Inferior parietal cortex (tissue), 1 donor: ENCODE results near the gene FBXO45.
"Not testable (repeated sequence)": the region's sequence is repeated elsewhere in the genome, so short reads cannot be mapped to it uniquely, and the experiment has no call there.

Experiments used
- DNase-seq: peaks from one replicate; pipeline ENCODE4 v3.0.0-alpha.2; 2016; ENCODE audit errors: extremely low spot score

The FBXO45 gene

GRCh38 chr3:196568246-196569002 is at the start of gene FBXO45, which contains the start of gene WDR53:
Gene FBXO45, plus strand, starts transcription at chr3:196568660. Its CDS starts 325 bp downstream, at chr3:196568985.
Gene WDR53, minus strand, starts transcription at chr3:196568554. Its CDS starts 7,079 bp downstream, at chr3:196561475.
- DNase-seq: peak; percentile 97

DNA sequence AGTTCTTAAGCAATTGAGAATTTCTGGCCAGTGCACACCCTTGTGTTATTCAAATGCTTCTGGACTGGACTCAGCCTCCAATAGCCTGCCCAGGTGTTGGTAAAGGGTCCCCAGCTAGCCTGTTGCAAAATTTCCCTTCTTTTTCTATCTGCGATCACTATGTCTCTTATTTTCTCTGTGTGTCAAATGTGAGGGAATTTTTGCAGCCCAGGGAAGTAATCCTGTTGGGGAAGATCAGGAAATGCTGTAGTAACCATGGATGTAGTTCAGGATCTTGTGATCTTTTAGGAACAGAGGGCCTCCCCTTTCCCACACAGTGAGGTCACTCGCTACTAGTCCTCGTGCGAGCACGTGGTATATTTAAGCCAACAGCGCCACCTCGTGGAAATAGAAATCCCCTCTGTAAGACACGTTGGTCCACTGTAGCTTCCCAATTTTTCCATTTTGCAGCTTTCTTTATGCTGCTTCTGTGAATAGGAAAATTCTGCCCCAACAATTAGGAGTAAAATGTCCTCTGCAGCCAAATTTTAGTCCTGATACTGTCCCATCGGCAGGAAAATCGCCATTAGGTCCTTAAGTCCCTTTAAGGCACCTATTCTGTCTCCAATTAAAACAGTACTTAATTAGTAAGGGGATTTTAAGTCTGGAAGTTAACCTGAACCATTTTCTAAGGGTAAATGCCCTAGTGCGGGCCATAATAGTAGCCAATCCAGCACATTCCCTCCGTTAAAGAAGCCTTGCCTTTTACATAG is 49.3 kb upstream of the FBXO45 start:
- peak; percentile 62 for DNase-seq

GRCh38 chr3:196519718-196520082 is 48.8 kb upstream of the FBXO45 start:
- DNase-seq: no peak

- DNase-seq: not testable (repeated sequence)
Measured at GRCh38 chr3:196521291-196521690, 47.2 kb upstream of the FBXO45 start.

DNA sequence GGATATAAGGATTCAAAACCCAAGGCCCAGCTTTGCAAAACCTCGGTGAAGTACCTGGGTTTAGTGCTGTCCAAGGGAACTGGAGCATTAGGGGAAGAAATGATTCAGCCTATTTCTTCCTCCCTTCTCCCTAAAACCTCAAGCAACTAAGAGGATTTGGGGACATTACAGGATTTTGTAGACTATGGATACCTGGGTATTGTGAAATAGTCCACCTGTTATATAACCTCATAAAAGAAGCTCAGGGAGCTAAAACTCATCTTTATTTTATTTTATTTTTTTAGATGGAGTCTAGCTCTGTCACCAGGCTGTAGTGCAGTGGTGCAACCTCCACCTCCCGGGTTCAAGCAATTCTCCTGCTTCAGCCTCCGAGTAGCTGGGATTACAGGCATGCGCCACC is 44.6 kb upstream of the FBXO45 start:
- DNase-seq: no peak

DNA sequence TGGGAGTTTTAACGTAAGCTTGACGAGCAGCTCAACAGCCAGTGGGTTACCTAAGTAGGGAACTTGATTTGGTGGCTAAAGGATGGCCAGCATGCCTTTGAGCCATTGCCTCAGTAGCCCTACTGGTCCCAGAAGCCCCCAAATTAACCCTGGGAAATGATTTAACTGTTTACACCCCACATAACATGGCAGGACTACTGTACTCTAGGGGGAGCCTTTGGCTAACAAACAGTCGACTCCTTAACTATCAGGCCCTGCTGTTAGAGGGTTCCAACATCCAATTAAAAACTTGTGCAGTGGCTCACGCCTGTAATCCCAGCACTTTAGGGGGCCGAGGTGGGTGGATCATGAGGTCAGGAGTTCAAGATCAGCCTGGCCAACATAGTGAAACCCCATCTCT is 43.9 kb upstream of the FBXO45 start:
- DNase-seq: no peak

- no peak for DNase-seq
Measured at GRCh38 chr3:196525141-196525540, 43.3 kb upstream of the FBXO45 start.

- peak; percentile 51 for DNase-seq
Measured at GRCh38 chr3:196528639-196529233, 39.7 kb upstream of the FBXO45 start.

- no peak for DNase-seq
Measured at GRCh38 chr3:196531418-196531817, 37.0 kb upstream of the FBXO45 start.

DNA sequence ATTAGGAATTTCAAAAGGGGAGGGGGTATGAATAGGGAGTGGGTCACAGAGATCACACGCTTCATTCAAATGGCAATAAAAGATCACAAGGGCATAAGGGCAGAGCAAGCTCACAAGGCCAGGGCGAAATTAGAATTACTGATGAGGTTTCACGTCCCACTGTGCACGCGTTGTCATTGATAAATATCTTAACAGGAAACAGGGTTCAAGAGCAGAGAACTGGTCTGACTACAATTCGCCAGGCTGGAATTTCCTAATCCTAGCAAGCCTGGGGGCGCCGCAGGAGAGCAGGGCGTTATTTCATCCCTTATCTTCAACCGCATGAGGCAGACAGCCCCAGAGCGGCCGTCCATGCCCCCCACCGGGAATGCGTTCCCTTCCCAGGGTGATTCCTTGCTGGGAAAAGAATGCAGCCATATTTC is 35.2 kb upstream of the FBXO45 start:
- DNase-seq: no peak

GRCh38 chr3:196537319-196537984 is 31.0 kb upstream of the FBXO45 start:
- DNase-seq: peak; percentile 30

- DNase-seq: no peak
Measured at GRCh38 chr3:196541684-196542445, 26.6 kb upstream of the FBXO45 start.

GRCh38 chr3:196544491-196544992 is 23.9 kb upstream of the FBXO45 start:
- no peak for DNase-seq

GRCh38 chr3:196546537-196546936 is 21.9 kb upstream of the FBXO45 start:
- DNase-seq: no peak

DNA sequence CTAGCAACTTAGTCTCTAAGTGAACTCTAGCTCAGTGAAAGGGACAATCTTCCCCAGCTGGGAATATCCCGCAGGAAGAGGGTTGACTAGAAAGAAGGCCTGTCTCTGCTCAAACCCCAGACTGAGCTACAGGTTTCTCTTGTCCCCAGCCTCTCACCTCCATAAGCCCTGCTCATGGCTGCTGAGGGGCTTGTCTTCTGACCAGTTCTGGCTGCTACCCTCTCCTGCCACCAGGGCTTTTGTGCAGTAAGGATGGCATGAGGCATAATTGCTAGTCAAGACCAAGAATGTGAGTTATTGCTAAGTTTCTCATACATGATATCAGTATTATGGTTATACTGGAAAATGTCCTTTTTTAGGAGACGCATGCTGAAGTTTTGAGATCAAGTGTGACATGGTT is 21.4 kb upstream of the FBXO45 start:
- no peak for DNase-seq

GRCh38 chr3:196549312-196549711 is 19.1 kb upstream of the FBXO45 start:
- DNase-seq: not testable (repeated sequence)

DNA sequence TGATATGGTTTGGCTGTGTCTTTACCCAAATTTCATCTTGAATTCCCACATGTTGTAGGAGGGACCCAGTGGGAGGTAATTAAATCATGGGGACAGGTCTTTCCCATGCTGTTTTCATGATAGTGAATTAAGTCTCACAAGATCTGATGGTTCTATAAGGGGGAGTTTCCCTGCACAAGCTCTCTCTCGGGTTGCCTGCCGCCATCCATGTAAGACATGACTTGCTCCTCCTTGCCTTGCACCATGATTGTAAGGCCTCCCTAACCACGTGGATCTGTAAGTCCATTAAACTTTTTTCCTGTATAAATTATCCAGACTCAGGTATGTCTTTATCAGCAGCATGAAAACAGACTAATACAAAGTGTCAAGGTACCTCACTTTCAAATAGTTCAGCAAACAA is 18.3 kb upstream of the FBXO45 start:
- not testable (repeated sequence) for DNase-seq

- no peak for DNase-seq
Measured at GRCh38 chr3:196552253-196552652, 16.2 kb upstream of the FBXO45 start.

- DNase-seq: no peak
Measured at GRCh38 chr3:196553551-196553950, 14.9 kb upstream of the FBXO45 start.

DNA sequence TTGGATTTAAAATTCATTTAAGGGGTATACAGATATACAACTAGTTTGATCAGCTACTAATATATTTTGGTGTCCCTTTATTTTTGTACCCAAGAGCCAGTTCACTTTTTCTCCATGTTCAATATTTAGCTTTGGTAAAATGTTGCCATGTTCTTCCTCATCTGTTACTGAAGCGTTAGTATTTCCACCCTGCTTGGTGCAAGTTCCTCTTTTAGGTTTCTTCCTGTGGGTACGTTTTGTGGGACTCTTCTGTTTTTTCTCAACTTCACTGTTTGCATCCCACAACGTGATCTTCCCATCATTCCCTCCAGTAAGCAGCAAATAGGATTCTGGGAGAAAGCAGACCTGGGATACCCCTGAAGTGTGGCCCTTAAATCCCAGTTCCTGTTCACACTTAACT is 14.3 kb upstream of the FBXO45 start:
- no peak for DNase-seq

GRCh38 chr3:196555295-196555694 is 13.2 kb upstream of the FBXO45 start:
- no peak for DNase-seq
